Pancreas (tissue), 10 donors: ENCODE data around the gene ARSA. TPM values are rescaled to one million over a fixed set of nuclear protein-coding genes. Genes with fewer than 3 reads are reported as not detected.

Source experiments
- ATAC-seq, 4 donors: fragments of 200-7000 bp; cut with Tn5 transposase; one replicate each; pipeline versions ENCODE4 v1.8.0 to v1.9.1; 2020; ENCODE audit warnings: mild to moderate bottlenecking in 4 of 4, moderate library complexity in 4 of 4
- DNase-seq, 6 donors: peaks; one replicate each; pipeline ENCODE4 v3.0.0-alpha.2; 2020
- FAIRE-seq: peaks from 2 replicates; lab custom pipeline; 2012; peaks lifted over from hg19 to GRCh38; lab: Jason Lieb, UNC
- H3K27ac ChIP-seq, 4 donors: fragments of 200-600 bp; sonication (generic); 1 replicate in 3 of 4; 2 replicates in 1 of 4; pipeline versions ENCODE4 v1.5.0 to v1.8.0; 2020
- H3K27me3 ChIP-seq, 4 donors: fragments of 200-600 bp; one replicate each; pipeline ENCODE4 v1.8.0; 2021
- H3K36me3 ChIP-seq, 3 donors: fragments of 200-600 bp; sonication (generic) in 1 of 3; one replicate each; pipeline versions ENCODE4 v1.5.0 to v1.8.0; 2020 to 2021
- H3K4me1 ChIP-seq, 3 donors: fragments of 200-600 bp; one replicate each; pipeline ENCODE4 v1.8.0; 2021
- H3K4me3 ChIP-seq, 4 donors: fragments of 200-600 bp; sonication (generic) in 2 of 4; one replicate each; pipeline versions ENCODE4 v1.5.0 to v1.8.0; 2020 to 2021
- H3K9me3 ChIP-seq, 4 donors: fragments of 200-600 bp; one replicate each; pipeline ENCODE4 v1.8.0; 2021
- WGBS, 2 donors: extraction: QIAGEN DNeasy Blood & Tissue Kit; methylation state at CpG; one replicate each; pipeline ENCODE4 v1.1.7; 2013; 5-methylcytosine and 5-hydroxymethylcytosine counted together
- intact Hi-C, 3 donors: fragments of 100-400 bp; cut with DNase I; formaldehyde crosslinking; loops; one replicate each; pipeline versions ENCODE4 v1.11.1 to v1.14.2; 2022
- polyA plus RNA-seq, 2 donors: library from polyadenylated mRNA; stranded (reverse); fragments of 200-250 nt; gene quantifications; one replicate each; pipeline ENCODE4 v1.2.3, GENCODE V29; 2013
- total RNA-seq, 6 donors: library from RNA; stranded (reverse); fragmentation: NEBNext Ultra II Directional in 4 of 6; extraction: Animal tissue kit (Norgen Biotek cat#: 25700) in 4 of 6; gene quantifications; one replicate each; pipeline versions ENCODE4 v1.2.1 to v1.2.4, GENCODE V29; 2021 to 2023
- TF ChIP-seq, protein P1 (sequence below), 4 donors: fragments of 200-600 bp; sonication (generic) in 3 of 4; IDR thresholded peaks; one replicate each; pipeline versions ENCODE4 v1.5.0 to v1.8.0; 2021; ENCODE audit warnings: antibody characterized with exemption in 4 of 4
- donor health status: healthy with polysubstance abuse.
- donor health status: DM: no; HTN: no; CAD: no; lungs with moderate emphysema.
- donor health status: DM: no; HTN: no; CAD: no.
- donor health status: control.
- donor health status: control.
- donor health status: Bipolar disorder and iron deficiency.
- donor health status: DM: yes; HTN: yes; CAD: no.
- donor health status: DM: no; HTN: no; CAD: no.
- donor health status: DM: no; HTN: no; CAD: no.
- donor health status: DM: yes; HTN: yes; CAD: no.

The ARSA gene
- total and polyA plus RNA-seq, 8 donors = 21.9 to 119 (median 29.9) TPM

DNA sequence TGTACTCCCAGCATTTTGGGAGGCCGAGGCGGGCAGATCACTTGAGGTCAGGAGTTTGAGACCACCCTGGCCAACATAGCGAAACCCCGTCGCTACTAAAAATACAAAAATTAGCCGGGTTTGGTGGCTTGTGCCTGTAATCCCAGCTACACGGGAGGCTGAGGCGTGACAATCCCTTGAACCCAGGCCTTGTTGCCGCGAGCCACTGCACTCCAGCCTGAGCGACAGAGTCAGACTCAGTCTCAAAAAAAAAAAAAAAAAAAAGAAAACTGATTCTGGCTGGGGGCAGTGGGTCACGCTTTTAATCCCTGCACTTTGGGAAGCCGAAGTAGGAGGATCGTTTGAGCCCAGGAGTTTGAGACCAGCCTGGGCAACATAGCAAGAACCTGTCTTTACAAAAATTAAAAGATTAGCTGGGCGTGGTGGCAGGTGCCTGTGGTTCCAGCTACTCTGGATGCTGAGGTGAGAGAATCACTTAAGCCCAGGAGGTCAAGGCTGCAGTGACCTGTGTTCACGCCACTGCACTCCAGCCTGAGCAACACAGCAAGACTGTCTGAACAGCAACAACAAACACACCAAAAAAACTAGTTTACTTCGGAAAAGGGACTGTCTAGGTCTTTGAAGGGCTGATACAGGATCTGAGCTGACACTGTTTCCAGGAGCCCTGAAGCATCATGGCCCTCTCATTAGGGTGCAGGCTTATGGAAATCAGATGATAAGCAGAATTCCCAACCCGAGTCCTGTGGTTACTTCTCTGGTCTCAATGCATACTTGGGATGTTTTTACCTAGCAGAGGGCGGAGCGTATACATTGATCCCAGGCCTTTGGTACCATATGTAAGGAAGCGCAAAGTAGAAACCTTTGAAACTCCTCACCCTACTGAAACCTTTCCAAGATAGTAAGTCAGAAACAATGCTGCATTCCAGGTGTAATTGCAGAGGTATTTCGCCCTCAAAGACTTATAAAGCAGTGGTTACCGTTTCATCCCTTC lies 43.6 kb downstream of the ARSA start:
- TF ChIP-seq, protein P1, sequence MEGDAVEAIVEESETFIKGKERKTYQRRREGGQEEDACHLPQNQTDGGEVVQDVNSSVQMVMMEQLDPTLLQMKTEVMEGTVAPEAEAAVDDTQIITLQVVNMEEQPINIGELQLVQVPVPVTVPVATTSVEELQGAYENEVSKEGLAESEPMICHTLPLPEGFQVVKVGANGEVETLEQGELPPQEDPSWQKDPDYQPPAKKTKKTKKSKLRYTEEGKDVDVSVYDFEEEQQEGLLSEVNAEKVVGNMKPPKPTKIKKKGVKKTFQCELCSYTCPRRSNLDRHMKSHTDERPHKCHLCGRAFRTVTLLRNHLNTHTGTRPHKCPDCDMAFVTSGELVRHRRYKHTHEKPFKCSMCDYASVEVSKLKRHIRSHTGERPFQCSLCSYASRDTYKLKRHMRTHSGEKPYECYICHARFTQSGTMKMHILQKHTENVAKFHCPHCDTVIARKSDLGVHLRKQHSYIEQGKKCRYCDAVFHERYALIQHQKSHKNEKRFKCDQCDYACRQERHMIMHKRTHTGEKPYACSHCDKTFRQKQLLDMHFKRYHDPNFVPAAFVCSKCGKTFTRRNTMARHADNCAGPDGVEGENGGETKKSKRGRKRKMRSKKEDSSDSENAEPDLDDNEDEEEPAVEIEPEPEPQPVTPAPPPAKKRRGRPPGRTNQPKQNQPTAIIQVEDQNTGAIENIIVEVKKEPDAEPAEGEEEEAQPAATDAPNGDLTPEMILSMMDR (IDR thresholded peaks at IDR 0.05) = no peak
- Histone ChIP-seq H3K4me1 (peaks cover 0 to 10% (median 0%) of the 10 kb centered on the region in 3 donors), H3K4me3 (no peak overlapping the region), H3K9me3 (no peaks in the 10 kb centered on the region), H3K27me3 (no peaks in the 10 kb centered on the region), H3K36me3 (no peaks in the 10 kb centered on the region), H3K27ac (no peak overlapping the region)
- intact Hi-C loops = no loop called here
- DNase-seq = peak in 2 of 6 donors; percentile 2 to 20
- no peak for ATAC-seq
- WGBS, 2 donors = 93 to 96% methylated on average over 23 of the region's 23 CpGs
- no peak for FAIRE-seq

DNA sequence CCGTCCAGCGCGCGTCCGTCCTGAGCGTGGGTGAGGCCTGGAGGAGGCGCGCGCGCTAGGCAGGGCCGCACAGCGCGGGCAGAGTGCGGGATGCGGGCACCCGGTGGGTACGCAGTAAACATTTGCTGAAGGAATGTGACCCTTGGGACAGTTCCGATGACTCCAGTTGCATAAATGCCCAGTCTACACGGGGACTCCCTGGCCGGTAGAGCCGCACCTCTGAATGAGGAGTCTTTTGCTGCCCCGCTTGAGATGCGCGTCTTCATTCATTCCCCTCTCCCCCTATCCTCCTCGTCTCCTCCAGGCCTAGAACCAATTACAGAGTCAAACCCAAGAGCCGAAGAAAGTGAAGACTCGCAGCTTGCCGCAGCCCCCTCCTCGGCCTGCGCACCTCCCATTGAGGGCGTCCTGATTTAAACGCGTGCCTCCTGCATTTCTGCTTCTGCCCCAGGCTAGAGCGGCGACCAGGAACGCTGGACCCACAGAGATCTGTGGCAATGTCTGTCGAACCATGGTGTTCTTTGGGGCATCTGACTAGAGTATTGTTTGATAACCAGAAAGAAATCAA lies 44.6 kb downstream of the ARSA start:
- H3K27me3 ChIP-seq = no peaks in the 10 kb centered on the region
- peaks cover 0 to 10% (median 0%) of the 10 kb centered on the region in 3 donors for H3K4me1 ChIP-seq
- H3K9me3 ChIP-seq = no peaks in the 10 kb centered on the region
- peak overlapping the region; percentile 44 to 91 (median 79) for H3K4me3 ChIP-seq
- WGBS, 2 donors = 7 to 9% methylated on average over 37 of the region's 37 CpGs
- FAIRE-seq = no peak
- TF ChIP-seq, protein P1 (IDR thresholded peaks at IDR 0.05) = no peak
- no peaks in the 10 kb centered on the region for H3K36me3 ChIP-seq
- intact Hi-C loops = no loop called here
- peak; percentile 23 to 49 (median 36) for ATAC-seq
- peak in 1 of 6 donors; percentile 8 for DNase-seq
- peak overlapping the region; percentile 96 to 99 (median 96) for H3K27ac ChIP-seq

DNA sequence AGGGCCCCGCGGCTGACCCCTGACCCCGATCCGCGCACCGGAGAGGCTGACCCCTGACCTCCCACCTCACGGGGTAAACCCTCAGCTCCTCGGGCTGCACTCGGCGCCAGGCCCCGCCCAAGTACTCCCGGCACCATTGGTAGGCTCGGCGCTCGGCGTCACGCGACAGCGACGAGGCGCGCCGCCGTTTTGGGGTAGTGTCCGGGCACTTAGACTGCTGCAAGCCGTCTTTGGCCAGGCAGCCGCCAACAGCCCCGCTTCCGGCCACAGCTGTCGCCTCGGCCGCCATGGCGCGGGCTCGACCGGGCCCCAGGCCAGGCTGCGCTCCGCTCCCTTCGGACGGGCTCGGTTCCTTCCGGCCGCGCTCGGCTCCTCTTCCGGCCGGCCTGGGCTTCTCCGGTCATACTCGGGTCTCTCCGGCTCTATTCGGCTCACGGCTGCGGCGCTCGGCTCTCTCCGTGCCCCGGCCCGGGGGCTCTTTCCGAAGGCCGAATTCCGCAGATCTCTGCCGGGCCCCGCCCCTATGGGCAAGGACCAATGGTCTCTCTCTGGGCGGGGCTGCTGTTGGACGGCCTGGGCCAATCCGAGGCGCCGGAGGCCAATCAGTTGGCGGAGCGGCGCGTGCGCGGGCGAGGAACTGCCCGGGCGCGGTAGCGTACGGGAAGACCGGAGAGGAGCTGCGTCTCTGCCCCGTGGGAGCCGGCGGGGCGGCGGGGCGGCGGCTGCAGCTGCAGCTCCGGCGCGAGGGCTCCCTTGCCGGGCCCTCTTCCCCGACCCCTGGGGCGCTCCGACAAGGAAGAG lies 45.3 kb downstream of the ARSA start, which contains the start of gene CHKB:
CHKB (minus strand) TSS at position 357 of the 801 bp plus-strand sequence; CDS start at position 289, 68 bp downstream.
- WGBS, 2 donors = 0% methylated on average over 82 to 96 of the region's 96 CpGs
- H3K4me3 ChIP-seq = peak within 1 kb of the TSS; percentile 70 to 91 (median 88)
- peak within 1 kb of the TSS; percentile 96 to 99 (median 96) for H3K27ac ChIP-seq
- ATAC-seq = peak; percentile 94 to 98 (median 94)
- H3K4me1 ChIP-seq = peaks cover 0 to 10% (median 0%) of the 10 kb centered on the region in 3 donors
- no peaks in the 10 kb centered on the region for H3K36me3 ChIP-seq
- FAIRE-seq = peak; percentile 93
- TF ChIP-seq, protein P1 (IDR thresholded peaks at IDR 0.05) = no peak
- peak; percentile 98 to 100 (median 99) for DNase-seq
- no peaks in the 10 kb centered on the region for H3K27me3 ChIP-seq
- H3K9me3 ChIP-seq = no peaks in the 10 kb centered on the region
- intact Hi-C loops = no loop called here

DNA sequence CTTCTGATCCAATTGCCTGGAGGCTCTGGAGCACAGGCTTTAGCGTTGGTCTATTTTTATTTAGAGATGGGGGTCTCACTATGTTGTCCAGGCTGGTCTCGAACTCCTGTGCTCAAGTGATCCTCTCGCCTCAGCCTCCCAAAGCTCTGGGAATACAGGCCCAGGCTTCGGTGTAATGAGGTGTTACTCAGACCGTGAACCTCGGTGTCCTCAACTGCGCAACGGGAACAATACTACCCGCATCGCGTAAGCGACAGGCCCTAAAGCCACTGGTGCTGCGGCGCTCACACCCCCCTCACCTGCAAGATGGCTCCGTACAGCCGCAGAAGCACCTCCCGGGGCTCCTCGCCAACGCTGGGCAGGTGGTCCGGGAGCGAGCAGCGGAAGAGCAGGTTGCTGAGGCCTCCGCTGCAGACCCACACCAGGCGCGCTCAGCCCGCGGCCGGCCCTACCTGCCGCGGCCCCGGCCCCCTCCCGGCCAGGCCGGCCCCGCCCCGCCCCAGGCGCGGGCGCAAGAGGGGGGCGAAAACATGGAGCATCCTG lies 45.9 kb downstream of the ARSA start:
- H3K4me3 ChIP-seq = peak overlapping the region; percentile 70 to 91 (median 88)
- H3K27ac ChIP-seq = peak overlapping the region; percentile 96 to 99 (median 96)
- TF ChIP-seq, protein P1 (IDR thresholded peaks at IDR 0.05) = no peak
- 5 to 6% methylated on average over 35 to 39 of the region's 39 CpGs for WGBS, 2 donors
- intact Hi-C loops = no loop called here
- H3K9me3 ChIP-seq = no peaks in the 10 kb centered on the region
- no peak for FAIRE-seq
- peak in 2 of 4 donors; percentile 62 for ATAC-seq
- peaks cover 0 to 10% (median 0%) of the 10 kb centered on the region in 3 donors for H3K4me1 ChIP-seq
- DNase-seq = peak in 1 of 6 donors; percentile 81
- no peaks in the 10 kb centered on the region for H3K27me3 ChIP-seq
- no peaks in the 10 kb centered on the region for H3K36me3 ChIP-seq
